HG02840 (cell line): ENCODE measurements around the gene CSNK1G1.
"Not testable (repeated sequence)": the region's sequence is repeated elsewhere in the genome, so short reads cannot be mapped to it uniquely, and the experiment has no call there.

ENCODE experiments used
- ATAC-seq: cut with Tn5 transposase; IDR thresholded peaks from one replicate; pipeline ENCODE4 v1.9.1; 2021; ENCODE audit warnings: mild to moderate bottlenecking, moderate library complexity, moderate number of reproducible peaks; ENCODE audit not compliant: unreplicated experiment, low FRiP score

CSNK1G1 gene

DNA sequence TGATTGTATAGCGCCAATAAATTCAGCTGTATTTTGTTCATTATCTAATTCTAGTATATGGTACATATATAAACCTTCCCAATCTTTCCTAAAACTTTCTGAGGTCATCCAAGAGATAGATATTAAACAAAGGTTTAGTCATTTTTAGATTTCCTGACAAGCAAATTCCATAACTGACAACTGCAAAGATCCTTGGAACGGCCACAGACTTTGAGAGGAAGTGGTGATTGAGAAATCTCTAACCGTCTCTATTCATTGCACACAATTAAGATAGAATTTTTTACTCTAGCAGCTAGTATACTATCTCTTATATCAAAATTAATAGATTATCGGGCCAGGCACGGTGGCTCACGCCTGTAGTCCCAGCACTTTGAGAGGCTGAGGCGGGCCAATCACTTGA lies 4.7 kb downstream of the CSNK1G1 start:
- no peak for ATAC-seq

DNA sequence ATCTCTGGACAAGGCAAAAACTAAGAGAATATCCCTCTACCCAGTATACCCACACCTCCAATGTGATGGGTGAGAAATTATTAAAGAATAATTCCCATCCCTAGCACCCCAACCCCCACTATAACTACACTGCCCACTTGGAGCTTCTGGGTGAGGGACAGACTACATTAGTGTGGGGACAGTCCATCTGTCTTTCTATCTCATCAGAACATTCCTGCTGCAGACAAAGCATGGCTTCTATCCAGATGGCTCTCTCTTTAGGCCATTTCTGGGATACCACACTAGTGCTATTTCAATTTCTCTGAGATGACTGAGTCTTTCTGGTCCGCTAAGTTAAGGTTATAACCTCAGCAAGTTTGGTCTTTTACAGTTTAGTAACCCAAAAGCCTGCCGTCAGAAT lies 6.6 kb downstream of the CSNK1G1 start:
- ATAC-seq = no peak

DNA sequence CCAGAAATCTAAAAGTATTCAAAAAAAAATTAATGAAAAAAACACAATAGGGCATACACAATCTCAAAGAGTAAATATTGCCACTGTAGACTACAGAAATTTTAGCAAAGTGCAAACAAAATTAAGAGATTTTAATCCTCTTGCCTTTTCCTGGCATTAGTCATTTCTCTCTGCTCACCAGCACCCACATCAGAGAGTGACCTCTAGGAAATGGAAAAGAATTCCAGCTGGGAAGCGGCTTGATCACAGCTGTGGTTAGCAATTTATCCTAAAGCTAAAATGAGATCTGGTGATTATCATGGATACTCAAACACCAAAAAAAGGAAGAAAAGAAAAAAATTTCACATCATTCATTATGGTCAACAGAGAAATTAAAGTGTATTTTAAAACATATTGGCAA lies 7.5 kb downstream of the CSNK1G1 start:
- ATAC-seq = no peak

DNA sequence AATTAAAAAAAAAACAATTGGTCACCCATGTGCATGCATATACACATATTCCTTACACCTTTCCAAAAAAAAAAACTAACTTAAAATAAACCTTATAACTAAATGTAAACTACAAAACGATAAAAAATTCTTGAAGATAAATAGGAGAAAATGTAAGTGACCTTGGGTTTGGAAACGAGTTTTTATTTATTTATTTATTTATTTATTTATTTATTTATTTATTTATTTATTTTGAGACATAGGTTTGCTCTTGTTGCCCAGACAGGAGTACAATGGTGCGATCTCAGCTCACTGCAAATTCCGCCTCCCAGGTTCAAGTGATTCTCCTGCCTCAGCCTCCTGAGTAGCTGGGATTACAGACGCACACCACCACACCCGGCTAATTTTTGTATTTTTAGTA lies 9.7 kb downstream of the CSNK1G1 start:
- ATAC-seq = not testable (repeated sequence)

DNA sequence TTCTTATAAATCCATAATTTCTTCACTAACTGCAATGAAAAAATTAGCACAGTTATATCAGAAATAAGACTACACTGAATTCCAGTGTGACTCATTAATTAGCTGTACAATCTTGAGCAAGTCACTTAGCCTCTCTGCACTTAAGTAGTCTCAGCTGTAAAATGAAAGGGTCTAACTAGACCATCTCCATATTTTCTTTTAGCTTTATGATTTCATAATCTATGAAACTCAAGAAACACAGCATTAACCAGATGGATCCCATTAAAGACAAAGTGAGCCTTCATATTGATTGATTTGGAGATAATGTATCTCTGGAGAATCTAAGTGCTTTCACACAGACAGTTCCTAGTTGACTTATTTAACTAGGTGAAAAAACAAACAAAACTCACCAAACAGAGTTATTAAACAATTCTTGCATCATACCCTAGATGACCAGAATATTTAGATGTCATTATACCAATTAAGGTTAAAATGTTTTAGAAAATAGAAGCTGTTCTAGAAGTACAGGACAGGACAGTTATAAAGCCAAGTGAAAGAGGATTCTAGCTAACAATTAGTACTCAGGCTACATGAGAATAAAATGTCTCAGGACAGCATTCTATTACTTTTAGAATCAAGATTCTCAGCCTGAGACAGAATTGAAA lies 11.2 kb downstream of the CSNK1G1 start:
- ATAC-seq = no peak

DNA sequence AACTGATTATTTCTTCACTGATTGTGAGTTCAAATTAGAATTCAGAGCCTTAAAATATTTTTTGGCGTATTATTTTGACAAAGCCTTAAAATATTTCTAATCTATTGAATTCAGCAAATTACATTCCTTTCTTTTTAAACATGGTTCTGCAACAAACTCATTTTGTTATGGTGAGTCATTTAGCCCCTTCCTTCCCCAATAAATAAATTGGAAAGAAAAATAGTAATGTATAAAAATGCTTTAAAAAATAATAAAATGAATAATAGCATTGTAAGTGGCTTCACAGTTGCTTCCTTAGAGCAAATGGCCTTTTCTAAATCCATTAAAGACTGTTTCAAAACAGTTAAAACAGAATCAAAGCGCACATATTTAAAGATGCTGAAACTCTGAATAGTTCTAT lies 12.1 kb downstream of the CSNK1G1 start:
- ATAC-seq = no peak

DNA sequence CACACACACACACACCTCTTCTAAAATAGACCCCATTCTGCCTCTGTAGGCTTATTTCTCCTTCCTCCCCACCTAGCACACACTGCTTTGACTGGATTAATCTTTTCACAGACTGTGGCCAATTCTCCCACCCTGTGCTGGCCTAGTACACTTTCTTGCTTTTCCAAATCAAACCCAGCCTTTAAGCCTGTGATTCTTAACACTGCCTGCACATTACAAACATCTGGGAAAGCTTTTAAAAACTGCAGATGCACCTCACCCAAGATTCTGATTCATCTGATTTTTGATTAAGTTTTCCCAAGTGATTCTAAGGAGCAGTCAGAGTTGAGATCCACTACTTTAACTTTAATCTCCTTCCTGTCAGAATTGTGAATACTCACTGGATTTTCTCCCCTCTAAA lies 12.8 kb downstream of the CSNK1G1 start:
- ATAC-seq = no peak

DNA sequence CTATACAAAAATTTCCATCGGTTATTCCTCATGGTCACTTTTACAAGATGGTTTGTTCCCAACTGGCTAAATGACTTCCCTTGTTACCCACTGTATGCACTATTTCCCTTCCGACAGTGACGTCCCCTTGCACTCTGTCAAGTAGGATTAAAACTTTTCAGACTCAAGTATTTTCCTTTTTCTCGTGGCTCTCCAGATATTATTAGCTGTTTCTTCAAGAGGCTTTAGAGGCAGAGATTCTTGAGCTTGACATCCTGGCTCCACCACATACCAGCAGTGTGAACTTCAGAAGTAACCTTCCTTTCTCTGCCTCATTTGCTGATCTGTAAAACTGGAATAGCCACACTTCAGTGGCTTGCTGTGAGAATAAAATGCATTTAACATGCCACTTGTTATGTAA lies 14.0 kb downstream of the CSNK1G1 start:
- no peak for ATAC-seq

DNA sequence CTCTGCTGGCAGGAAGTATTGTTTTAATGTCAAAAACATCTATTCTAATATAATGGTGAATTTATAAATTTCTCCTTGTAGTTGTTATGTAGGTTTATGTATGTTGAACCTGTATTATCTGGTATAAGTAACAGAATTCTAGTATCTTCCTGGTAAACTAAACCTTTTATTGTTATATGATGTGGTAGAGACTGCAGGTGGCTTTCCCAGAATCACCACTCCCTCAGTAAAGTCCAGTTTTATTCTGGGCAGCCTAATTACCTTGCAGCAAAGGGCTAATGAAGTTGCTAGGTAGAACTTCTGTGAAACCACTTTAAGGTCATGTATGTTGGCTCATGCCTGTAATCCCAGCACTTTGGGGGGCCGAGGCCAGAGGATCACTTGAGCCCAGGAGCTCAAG lies 15.6 kb downstream of the CSNK1G1 start:
- ATAC-seq = no peak

DNA sequence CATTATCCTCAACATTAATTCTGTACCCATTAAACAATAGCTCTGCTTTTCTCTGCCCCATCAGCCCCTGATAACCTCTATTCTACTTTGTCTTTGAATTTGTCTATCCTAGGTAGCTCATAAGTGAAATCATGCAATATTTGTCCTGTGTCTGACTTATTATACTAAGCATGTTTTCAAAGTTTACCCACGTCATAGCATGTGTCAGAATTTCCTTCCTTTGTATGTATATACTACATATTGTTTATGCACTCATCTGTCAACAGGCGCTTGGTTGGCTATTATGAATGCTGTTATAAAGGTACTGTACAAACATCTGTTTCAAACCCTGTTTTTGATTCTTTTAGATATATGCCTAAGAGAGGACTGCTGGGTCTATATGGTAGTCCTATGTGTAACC lies 18.2 kb downstream of the CSNK1G1 start:
- no peak for ATAC-seq

DNA sequence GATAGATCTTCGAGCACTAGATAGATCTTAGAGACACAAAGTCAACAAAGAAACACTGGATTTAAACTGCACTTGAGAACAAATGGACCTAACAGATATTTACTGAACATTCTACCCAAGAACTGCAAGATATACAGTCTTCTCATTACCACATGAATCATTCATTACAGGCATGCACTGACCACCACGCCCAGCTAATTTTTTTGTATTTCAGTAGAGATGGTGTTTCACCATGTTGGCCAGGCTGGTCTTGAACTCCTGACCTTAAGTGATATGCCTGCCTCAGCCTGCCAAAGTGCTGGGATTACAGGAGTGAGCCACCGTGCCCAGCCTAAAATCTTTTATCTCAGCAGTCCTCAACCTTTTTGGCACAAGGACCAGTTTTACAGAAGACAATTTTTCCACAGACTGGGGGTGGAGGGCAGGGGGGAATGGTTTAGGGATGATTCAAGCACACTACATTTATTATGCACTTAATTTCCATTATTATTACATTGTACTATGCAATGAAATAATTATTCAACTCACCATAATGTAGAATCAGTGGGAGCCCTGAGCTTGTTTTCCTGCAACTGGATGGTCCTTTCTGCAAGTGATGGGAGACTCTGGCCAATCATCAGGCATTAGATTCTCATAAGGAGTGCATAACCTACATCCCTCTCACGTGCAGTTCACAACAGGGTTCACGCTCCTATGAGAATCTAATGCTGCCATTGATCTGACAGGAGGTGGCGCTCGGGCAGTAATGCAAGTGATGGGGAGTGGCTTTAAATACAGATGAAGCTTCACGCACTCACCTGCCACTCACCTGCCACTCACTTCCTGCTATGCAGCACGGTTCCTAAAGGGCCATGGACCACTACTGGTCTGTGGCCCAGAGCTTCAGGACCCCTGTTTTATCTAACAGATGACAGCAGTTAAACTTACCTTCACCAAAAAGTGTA lies 21.7 kb downstream of the CSNK1G1 start:
- ATAC-seq = no peak

DNA sequence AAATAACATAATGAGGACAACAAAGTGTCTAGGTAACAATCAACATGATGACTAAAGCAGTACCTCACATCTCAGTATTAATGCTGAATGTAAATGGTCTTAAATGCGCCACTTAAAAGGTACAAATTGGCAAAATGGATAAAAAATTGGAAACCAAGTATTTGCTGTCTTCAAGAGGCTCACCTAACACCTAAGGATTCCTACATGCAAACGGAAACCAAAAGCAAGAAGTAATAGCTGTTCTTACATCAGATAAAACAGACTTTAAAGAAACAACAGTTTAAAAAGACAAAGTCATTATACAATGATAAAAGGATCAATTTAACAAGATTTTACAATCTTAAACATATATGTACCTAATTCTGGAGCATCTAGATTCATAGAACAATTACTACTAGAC lies 22.5 kb downstream of the CSNK1G1 start:
- ATAC-seq = no peak

DNA sequence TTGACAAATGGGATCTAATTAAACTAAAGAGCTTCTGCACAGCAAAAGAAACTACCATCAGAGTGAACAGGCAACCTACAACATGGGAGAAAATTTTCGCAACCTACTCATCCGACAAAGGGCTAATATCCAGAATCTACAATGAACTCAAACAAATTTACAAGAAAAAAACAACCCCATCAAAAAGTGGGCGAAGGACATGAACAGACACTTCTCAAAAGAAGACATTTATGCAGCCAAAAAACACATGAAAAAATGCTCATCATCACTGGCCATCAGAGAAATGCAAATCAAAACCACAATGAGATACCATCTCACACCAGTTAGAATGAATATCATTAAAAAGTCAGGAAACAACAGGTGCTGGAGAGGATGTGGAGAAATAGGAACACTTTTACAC lies 24.3 kb downstream of the CSNK1G1 start:
- not testable (repeated sequence) for ATAC-seq

DNA sequence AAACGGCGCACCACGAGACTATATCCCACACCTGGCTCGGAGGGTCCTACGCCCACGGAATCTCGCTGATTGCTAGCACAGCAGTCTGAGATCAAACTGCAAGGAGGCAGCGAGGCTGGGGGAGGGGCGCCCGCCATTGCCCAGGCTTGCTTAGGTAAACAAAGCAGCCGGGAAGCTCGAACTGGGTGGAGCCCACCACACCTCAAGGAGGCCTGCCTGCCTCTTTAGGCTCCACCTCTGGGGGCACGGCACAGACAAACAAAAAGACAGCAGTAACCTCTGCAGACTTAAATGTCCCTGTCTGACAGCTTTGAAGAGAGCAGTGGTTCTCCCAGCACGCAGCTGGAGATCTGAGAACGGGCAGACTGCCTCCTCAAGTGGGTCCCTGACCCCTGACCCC lies 29.0 kb downstream of the CSNK1G1 start:
- not testable (repeated sequence) for ATAC-seq

DNA sequence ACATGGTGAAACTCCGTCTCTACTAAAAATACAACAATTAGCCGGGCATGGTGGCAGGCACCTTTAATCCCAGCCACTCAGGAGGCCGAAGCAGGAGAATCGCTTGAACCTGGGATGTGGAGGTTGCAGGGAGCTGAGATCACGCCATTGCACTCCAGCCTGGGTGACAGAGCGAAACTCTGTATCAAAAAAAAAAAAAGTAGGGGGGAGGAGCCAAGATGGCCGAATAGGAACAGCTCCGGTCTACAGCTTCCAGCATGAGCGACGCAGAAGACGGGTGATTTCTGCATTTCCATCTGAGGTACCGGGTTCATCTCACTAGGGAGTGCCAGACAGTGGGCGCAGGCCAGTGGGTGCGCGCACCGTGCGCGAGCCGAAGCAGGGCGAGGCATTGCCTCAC lies 29.5 kb downstream of the CSNK1G1 start:
- ATAC-seq = not testable (repeated sequence)

DNA sequence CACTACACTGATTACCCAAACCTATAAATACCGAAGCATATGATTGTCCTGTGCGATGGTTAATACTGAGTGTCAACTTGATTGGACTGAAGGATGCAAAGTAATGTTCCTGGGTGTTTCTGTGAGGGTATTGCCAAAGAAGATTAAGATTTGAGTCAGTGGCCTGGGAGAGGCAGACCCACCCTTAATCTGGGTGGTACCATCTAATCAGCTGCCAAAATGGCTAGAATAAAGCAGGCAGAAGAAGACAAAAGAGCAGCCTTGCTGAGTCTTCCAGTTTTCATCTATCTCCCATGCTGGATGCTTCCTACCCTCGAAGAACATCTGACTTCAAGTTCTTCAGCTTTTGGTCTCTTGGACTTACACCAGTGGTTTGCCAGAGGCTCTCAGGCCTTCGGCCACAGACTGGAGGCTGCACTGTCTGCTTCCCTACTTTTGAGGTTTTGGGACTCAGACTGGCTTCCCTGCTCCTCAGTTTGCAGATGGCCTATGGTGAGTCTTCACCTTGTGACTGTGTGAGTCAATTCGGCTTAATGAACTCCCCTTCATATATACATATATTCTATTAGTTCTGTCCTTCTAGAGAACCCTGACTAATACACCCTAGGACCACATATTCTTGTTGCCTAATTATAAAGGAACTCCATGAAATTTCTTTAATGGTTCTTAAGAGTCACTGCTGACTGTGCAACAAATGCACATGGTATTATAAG lies 31.7 kb downstream of the CSNK1G1 start:
- ATAC-seq = no peak

DNA sequence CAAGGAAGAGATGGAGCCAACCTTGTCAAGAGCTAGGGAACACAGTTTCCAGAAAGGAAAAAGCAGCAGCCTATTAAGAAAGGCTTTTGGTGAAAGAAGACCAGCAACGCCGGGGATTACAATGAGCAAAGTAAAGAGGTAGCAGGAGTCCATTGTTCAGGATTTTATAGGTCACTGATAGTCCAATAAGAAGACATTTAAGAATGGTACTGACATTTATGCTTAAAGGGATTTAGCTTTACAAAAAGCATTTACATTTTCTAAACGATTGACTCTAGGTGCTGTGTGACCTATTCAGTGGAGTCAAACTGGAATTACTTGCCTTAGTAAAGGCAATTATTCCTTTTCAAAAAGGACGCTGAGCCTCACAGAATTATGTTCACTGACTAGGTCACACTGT lies 40.8 kb downstream of the CSNK1G1 start:
- no peak for ATAC-seq

DNA sequence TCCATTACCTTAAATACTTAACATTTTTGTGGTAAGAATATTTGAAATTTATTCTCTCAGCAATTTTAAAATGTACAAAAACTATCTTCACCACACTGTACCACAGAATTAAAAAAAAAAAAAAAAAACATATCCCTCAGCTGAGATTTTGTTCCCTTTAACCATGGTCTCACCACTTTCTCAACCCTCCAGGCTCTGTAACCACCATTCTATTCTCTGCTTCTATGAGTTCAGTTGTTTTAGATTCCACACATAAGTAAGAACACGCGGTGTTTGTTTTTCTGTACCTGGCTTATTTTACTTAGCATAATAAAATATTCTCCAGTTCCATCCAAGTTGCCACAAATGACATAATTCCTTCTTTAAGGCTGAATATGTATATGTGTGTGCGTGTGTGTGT lies 41.5 kb downstream of the CSNK1G1 start:
- no peak for ATAC-seq

DNA sequence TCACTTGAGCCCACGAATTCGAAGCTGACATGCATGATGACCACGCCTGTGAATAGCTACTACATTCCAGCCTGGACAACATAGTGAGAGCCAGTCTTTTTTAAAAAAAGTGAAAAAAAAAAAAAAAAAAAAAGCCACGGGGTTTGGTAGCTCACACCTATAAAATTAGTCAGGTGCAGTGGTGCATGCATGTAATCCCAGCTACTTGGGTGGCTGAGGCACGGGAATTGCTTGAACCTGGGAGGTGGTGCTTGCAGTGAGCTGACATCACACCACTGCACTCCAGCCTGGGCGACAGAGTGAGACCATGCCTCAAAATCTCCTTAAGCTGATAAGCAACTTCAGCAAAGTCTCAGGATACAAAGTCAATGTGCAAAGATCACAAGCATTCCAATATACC lies 44.4 kb downstream of the CSNK1G1 start:
- no peak for ATAC-seq

DNA sequence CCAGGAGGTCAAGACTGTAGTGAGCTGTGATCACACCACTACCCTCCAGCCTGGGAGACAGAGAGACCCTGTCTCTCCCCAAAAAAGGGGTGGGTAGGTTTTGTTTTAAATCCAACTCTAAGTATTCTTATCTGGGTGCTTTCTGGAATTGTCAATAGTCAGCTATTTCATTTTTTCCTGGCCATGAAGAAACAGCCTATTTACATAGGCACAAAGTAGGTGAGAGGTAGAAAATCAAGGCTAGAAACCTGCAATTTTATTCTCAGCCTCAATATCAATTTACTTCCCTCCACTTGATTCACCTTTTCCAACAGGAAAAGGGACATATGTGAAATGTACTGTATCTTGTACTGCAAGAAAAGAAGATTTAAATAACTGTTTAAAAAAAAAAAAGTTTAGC lies 45.9 kb downstream of the CSNK1G1 start:
- no peak for ATAC-seq

DNA sequence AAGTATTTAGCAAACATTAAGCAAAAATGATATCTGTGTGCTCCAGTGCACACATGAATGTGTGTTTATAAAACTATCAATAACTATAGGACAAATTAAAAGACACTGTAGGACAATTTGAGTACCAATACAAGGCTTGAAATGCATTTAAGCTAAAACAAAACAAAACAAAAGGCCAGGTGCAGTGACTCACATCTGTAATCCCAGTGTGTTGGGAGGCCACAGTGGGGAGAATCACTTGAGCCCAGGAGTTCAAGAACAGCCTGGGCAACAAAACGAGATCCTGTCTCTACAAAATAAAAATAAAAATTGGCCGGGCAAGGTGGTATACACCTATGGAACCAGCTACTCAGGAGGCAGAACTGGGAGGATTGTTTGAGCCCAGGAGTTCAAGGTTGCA lies 50.7 kb downstream of the CSNK1G1 start:
- no peak for ATAC-seq
